GM18498 (cell line): Measurements from ENCODE around the gene IL1F10.
"Not testable (repeated sequence)": the region's sequence is repeated elsewhere in the genome, so short reads cannot be mapped to it uniquely, and the experiment has no call there.

Experiments
- ATAC-seq: cut with Tn5 transposase; IDR thresholded peaks from one replicate; pipeline ENCODE4 v1.9.1; 2021; ENCODE audit warnings: mild to moderate bottlenecking, moderate library complexity; ENCODE audit not compliant: unreplicated experiment

Gene IL1F10

DNA sequence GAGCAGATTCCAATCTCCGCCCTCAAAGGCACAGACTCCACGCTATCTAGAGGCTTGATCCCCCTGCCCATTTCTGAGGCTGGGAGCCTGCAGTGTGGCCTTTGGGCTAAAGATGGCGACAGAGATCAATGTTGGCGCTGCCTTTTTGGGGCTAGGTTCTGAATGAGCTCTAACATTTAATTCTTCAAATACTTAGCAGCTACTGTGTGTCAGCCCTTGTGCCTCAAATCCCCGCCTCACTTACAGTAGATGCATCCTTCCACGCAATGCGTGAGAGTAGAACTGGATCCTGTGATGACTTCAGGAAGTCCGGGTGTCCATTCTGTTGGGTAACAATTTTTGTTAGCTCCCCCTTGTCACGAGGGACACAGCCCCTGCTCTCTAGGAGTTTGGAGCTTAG is 12.4 kb downstream of the IL1F10 start:
- no peak for ATAC-seq

DNA sequence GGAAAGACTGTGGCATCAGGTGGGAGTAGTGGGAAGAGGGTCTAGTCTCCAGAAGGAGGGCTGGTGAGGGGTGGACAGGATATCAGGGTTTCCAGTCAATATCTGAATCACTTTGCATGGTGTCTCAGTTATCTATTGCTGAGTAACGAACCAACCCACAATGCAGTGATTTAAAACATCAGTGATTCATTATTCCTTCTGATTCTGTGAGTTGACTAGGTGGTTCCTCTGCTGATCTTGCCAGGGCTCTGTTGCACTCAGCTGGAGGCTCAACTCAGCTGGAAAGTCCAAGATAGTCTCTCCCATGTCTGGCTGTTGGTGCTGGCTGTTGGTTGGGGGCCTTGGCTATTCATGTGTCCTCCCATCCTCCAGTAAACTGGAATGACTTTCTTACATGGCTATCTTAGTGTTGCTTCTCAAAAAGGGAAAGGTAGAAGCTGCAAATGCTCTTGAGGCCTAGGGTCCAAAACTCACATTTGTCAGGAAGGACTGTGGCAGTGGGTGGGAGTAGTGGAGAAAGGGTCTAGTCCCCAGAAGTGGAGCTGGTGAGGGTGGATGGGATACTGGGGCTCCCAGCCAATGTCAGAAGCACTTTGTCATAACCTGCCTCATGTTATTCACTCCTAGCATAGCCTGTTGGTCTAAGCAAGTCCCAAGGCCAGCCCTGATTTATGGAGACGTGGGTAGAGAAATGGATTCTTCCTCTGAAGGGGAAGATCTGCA is 13.9 kb downstream of the IL1F10 start:
- no peak for ATAC-seq

DNA sequence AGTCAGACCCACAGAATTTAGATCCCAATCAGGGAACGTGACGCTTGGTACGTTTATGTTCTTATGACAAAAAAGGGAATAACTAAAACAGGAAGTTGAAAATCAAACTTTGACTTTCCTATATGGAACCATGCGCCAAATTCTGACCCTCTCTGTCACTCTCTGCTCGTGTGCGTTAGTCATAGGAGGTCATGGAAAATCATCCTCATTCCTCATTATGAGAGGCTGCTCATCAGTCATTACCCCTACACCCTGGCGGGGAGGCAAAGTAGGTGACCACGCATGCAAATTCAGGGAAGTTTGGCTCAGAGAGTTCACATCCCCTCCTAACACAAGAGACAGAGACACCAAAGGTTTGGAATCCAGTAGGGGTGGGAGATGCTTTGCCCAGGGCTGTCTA is 15.5 kb downstream of the IL1F10 start:
- ATAC-seq: no peak

DNA sequence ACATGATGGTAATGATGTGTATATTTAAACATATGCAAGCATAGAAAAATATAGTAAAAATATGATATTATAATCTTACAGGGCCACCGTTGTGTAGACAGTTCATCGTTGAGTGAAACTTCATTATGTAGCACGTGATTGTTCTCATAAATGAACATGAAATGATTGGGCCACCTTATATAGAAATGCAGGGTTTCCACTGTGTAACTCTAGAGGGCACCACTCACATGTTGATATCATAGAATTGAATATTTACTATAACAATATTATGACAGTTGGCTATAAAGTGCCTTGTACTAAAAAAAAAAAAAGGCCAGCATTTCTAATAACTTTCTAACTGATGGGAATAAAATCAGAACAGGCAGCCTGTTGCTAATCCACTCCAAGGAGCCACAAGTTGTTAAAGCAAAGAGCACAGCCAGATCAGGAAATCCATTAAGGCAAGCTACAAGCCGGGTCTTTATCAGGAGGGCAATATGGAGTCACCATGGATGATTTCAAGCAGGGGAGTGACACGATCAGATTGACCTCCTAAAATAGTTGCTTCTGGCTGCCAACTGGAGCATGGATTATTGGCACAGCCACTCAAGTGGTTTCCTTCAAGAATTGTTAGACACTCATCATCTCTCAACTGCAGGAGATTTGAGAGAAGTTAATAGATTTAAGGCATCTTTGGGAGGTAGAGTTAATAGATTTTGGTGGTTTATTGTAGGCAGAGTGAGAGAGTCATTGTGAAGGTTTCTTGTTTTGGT is 16.7 kb downstream of the IL1F10 start:
- ATAC-seq: no peak

DNA sequence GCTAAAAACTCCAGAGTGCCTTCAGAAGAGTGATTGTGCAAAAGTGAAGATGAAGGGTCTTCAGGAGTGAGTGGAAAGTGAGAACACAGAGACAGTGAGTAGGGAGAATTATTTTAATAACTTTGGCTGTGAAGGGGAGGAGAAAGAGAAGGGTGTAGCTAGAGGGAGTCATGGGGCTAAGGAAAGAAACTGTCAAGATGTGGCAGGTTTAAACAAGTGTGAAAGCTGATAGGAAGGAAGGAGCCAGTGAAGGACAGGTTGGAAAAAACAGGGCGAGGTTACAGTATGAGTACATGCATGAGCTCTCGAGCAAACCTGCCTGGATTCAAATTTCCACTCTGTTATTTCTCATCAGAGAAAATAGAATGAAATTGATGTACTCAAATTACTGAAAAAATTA is 17.8 kb downstream of the IL1F10 start:
- no peak for ATAC-seq

DNA sequence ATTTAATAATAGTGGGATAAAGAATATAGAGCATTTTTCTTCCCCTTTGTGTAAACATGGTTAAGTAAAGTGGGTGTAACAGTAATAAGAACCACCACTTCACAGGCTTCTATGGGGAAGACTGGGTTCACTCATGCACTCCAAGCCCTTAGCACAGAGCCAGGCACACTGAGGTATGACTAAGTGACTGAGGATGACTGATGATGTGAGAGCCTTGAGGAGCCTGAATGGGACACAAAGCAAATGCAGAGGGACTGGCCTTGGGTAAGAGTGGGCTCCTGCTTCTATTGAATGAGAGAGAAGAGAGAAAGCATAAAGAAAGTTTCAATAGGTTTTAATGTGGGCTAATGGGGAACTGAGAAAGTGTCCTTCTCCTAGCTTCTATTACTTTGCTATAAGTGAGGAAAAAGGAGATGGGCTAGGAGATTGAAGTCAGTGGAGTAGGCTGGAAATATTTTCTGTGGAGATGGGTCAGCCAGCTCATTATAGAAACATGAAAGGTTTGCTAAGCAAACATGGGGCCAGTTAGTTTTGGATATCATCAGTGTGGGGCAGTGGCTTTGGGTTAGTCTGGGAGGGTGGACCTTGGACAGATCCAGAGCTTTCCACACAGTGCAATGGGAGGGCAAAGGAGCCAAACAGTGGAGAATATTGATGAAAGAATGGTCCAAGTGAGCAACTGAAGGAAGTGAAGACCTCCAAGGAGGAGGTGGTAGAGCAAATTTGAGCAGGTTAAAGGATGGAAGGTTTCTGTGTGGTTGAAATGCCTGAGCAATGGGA is 20.6 kb downstream of the IL1F10 start:
- ATAC-seq: no peak

DNA sequence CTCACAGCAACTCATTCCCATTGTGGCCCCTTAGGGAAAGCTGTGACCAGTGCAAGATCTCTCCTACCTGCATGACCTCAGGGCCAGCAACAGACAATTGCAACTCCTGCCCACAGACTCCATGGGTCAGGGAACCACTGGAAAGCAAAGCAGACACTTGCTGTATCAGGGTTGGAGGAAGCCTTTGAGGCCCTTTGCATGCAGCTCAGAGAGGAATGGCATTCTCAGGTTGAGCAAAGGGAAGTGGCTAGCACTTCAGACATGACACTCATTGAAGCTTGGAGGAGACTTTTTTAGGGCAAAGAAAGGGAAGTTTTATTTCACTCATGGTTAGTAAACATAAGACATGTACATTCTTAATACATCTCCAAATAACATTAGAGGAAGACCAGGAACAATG is 22.1 kb downstream of the IL1F10 start:
- no peak for ATAC-seq

DNA sequence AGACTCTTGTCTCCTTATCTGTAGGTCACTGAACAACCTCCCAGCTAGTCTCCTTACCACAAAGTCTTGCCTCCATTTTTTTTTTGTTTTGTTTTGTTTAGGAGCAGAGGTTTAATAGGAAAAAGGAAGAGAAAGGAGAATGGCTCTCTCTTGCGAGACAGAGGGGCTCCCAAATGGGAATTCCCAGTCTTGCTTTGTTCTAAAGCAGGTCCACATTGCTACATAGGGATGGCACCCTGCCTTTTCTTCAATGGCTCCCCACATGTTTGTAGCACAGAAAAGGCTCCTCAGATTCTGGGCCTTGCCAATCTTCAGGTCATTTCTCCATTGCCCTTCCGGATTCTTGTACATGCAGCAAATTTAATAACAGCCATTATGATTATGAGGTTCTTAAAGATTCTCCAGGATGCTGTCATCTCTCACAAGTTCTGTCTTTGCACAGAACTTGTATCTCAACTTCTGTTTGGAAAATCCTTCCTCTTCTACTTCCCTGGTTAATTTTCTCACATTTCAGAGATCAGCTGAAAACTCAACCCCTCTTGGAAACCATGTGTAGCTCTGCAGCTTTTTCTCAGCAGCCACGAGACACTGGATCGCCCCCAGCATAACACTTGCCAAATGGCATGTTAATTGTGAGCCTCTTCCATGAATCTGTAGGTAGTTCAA is 23.6 kb downstream of the IL1F10 start:
- ATAC-seq: no peak

DNA sequence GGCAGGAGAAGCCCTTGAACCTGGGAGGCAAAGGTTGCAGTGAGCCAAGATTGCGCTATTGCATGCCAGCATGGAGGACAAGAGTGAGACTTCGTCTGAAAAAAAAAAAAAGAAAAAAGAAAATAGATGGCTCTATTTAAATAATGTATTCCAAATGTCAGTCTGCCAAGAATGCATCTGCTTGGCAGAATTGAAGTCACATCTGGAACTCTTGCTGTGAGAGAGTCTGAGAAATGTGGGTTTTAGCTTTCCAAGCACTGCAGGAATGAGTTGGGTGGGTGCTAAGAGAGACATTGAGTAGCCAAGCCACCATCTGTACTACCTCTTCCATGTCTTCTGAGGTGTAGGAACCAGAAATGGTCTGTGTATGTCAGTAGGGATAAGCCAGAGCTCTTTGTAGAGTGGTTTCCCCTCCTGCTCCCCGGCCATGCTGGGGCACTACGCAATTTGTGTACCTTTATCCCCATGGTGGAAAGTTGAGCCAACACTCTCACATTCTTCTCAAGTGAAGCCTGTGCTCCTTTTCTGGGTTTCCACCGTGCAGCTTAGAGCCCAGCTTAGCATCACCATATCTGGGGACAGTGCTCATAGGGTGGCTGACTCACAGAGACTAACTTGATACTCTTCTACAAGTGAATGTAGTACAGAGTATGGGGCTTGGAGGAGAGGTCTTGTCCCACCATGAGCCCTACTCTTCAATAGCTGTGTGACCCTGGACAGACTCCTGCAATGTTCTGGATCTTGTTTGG is 25.3 kb downstream of the IL1F10 start:
- no peak for ATAC-seq

DNA sequence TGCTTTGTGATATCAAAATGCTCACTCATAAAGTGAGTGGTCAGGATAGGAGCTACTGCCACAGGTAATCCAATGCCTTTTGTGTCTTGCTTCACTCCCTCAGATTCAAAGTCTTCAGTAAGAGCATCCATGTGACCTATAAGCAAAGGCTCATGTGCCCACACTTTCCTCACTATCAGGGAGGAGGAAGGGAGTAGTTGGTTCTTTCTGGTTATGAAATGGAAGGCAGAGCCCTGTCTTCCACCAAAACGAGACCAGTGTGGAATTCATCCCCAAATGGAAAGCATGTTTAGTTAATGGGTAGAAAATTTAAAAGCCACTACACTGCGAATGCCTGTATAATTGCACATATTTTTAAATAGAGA is 25.8 kb downstream of the IL1F10 start:
- ATAC-seq: no peak

DNA sequence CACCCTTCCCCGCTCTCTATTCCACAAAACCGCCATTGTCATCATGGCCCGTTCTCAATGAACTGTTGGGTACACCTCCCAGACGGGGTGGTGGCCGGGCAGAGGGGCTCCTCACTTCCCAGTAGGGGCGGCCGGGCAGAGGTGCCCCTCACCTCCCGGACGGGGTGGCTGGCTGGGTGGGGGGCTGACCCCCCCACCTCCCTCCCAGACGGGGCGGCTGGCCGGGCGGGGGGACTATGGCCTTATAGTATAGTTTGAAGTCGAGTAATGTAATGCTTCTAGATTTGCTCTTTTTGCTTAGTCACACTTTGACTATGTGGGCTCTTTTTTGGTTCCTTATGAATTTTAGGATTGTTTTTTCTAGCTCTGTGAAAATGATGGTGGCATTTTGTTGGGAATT is 28.5 kb downstream of the IL1F10 start:
- ATAC-seq: not testable (repeated sequence)

DNA sequence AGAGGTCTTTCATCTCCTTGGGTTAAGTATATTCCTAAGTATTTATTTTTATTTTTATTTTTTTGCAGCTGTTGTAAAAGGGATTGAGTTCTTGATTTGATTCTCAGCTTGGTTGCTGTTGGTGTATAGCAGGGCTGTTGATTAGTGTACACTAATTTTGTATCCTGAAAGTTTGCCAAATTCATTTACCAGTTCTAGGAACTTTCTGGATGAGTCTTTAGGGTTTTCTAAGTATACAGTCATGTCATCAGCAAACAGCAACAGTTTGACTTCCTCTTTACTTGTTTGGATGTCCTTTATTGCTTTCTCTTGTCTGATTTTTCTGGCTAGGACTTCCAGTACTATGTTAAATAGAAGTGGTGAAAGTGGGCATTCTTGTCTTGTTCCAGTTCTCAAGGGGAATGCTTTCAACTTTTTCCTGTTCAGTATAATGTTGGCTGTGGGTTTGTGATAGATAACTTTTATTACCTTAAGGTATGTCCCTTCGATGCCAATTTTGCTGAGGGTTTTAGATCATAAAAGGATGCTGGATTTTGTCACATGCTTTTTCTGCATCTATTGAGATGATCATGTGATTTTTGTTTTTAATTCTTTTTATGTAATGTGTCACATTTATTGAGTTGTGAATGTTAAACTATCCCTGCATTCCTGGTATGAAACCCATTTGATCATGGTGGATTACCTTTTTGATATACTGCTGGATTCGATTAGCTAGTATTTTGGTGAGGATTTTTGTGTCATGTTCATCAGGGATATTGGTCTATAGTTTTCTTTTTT is 29.3 kb downstream of the IL1F10 start:
- ATAC-seq: not testable (repeated sequence)

DNA sequence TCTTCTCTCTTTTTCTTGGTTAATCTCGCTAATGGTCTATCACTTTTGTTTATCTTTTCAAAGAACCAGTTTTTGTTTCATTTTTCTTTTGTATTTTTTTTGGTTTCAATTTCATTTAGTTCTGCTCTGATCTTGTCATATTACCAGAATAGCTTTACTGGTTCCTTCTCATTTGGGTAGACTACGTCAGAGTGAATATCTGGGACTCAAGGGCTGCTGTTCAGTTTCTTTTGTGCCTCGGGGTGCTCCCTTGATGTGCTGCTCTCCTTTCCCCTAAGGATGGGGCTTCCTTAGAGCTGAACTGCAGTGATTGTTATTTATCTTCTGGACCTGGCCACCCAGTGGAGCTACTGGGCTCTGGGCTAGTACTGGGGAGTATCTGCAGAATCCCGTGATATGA is 30.3 kb downstream of the IL1F10 start:
- no peak for ATAC-seq

DNA sequence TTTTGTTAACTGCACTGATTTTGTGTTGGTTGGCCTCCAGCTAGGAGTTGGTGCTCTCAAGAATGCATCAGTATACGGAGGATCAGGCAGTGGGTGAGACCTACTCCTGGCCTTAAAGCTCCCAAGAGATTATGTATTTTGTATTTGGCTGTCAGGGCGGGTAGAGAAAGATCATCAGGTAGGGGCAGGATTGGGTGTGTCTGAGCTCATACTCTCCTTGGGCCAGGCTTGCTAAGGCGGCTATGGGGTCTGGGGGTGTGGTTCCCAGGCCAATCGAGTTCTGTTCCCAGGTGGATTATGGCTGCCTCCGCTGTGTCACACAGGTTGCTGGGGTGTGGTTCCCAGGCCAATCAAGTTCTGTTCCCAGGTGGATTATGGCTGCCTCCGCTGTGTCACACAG is 30.8 kb downstream of the IL1F10 start:
- no peak for ATAC-seq

DNA sequence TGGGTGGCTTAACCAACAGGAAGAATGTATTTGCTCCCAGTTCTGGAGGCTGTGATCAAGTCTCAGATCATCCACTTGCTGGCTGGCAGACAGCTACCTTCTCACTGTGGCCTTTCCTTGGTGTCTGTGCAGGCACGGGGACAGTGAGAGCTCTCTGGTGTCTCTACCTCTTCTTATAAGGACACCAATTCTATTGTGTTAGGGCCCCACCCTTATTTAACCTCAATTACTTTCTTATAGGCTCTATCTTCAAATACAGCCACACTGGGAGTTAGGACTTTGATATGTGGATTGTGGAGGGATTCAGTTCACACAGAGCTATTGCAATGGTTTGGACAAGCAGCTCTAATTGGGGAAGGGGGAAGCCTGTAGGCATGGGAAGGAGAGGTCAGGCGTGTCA is 34.4 kb downstream of the IL1F10 start:
- ATAC-seq: no peak

DNA sequence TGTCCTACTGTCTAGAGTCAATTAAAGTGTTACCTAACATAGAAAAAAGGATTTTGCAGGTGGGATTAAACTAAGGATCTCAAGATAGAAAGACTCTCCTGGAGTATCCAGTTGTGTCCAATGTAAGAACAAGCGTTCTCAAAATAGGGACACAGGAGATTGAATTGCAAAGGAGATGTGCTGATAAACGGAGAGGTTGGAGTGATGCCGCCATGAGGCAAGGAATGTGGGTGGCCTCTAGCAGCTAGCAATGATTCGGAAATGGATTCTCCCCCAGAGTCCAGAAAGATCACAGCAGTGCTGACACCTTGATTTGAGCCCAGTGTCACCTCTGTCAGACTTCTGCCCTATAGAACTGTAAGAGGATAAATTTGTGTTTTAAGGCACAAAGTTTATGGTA is 35.5 kb downstream of the IL1F10 start:
- no peak for ATAC-seq

DNA sequence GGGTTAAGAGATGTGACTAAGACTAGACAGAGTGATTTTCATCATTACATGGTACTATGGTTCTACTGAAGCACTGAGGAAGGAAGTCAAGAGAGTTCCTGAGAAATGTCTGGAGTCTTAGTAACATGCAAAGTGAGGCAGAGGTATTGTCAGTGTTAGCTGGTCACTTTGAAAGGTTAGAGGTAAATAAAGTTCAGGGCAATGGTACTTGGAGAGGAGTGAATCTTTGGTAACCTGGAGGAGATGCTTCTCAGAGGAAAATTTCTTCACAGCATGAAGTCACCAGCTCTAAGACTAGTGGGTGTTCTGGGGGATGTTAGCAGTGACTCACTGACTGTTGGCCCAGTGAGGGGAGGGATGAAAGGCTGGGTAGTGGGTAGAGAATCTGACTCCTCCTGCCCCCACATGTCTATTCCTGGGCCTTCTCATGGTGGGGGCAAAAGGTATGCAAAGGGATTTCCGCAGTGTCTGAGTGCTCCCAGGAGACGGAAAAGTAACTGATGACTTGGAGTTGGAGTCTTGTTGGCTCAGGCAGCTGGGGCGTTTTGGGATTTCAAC is 36.4 kb downstream of the IL1F10 start:
- ATAC-seq: no peak

DNA sequence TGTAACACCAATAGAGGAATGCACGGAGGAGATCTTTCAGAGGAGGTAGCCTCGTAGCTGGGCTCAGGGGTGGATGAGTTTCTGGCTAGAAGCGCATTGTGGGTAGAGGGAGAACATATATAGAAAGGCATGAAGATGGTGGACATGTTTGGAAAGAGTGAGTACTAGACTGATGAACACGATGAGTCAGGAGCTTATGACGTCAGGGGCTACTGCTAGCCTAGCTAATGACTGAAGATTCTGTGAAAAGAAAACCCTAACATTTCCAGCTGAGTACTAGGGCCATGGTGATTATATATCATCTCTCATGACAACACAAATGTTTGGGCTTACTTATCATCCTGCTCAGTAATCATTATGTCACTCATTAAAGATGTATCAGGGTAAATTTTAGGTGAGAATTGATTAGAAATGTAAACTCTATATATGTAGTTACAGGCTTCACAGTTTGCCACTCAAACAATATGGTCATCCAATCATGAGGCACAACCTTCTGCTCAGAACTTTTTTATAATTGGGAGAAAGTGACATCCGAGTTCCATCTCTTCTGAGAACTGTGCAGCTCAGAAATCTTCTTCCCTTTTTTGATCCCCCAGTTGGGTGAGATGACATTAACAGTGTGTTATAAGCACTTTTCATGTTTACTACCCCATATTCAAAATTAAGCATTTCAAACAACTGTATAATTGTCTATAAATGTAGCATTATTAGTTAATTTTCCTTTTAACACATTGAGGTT is 37.4 kb downstream of the IL1F10 start:
- no peak for ATAC-seq

DNA sequence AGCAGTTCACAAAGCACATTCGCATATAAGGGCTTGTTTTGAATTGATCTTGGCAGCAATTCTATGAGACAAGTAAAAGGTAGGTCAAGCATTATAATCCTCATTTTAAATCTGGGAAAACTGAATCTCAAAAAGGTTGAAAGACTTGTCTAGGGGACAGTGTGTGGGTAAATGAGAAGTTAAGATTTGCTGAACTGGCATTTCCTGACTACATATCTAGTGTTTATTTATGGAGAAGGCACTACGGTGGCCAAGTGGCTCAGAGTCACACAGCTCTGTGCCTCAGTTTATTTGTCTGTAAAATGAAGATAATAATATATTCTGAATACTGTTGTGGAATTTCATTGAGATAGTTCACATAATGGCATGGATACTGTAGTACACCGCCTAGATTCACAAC is 43.4 kb downstream of the IL1F10 start:
- no peak for ATAC-seq
